Ovary (tissue), 3 donors: ENCODE measurements around the gene C12orf76.

Experiments
- CTCF ChIP-seq, 3 donors: fragments of 450-650 bp in 2 of 3; fragments of 200-600 bp in 1 of 3; IDR thresholded peaks; one replicate each; pipeline versions ENCODE4 v1.5.1 to v1.8.0; 2016 to 2022; ENCODE audit warnings: antibody characterized with exemption in 3 of 3, mild to moderate bottlenecking in 1 of 3
- EP300 ChIP-seq: sonication (generic); formaldehyde crosslinking; IDR thresholded peaks from one replicate; pipeline ENCODE4 v1.6.1; 2017; ENCODE audit warnings: antibody characterized with exemption
- POLR2A ChIP-seq: fragments of 450-650 bp; IDR thresholded peaks from one replicate; pipeline ENCODE4 v1.6.1; 2017; ENCODE audit warnings: antibody characterized with exemption, mild to moderate bottlenecking, moderate library complexity
- donor health status: DM: no; HTN: no; CAD: no.

GRCh38 chr12:110004598-110004997 is 43.7 kb downstream of the C12orf76 start:
- TF ChIP-seq CTCF (IDR thresholded peaks at IDR 0.05) (no peak), EP300 (no peak), POLR2A (no peak)
